ENCODE measurements around the gene LHFPL2.

The LHFPL2 gene

GRCh38 chr5:78666041-78666444 lies 17.5 kb upstream of the LHFPL2 start:
- no peak for DNase-seq (ENCODE audit: low spot score)

GRCh38 chr5:78665534-78665933 lies 17.0 kb upstream of the LHFPL2 start:
- no peak for DNase-seq (ENCODE audit: low spot score)

- no peak for DNase-seq (ENCODE audit: low spot score)
Measured at GRCh38 chr5:78662323-78662722, 13.8 kb upstream of the LHFPL2 start.

- DNase-seq (ENCODE audit: low spot score) = no peak
Measured at GRCh38 chr5:78661691-78662090, 13.1 kb upstream of the LHFPL2 start.

GRCh38 chr5:78661044-78661443 lies 12.5 kb upstream of the LHFPL2 start:
- no peak for DNase-seq (ENCODE audit: low spot score)

- no peak for DNase-seq (ENCODE audit: low spot score)
Measured at GRCh38 chr5:78660401-78660800, 11.8 kb upstream of the LHFPL2 start.

GRCh38 chr5:78659714-78660113 lies 11.1 kb upstream of the LHFPL2 start:
- DNase-seq (ENCODE audit: low spot score) = no peak

GRCh38 chr5:78659114-78659513 lies 10.5 kb upstream of the LHFPL2 start:
- no peak for DNase-seq (ENCODE audit: low spot score)

- no peak for DNase-seq (ENCODE audit: low spot score)
Measured at GRCh38 chr5:78657201-78657600, 8.6 kb upstream of the LHFPL2 start.

GRCh38 chr5:78655746-78656290 lies 7.2 kb upstream of the LHFPL2 start:
- DNase-seq (ENCODE audit: low spot score) = no peak

GRCh38 chr5:78654386-78654785 lies 5.8 kb upstream of the LHFPL2 start:
- no peak for DNase-seq (ENCODE audit: low spot score)

GRCh38 chr5:78653681-78654366 lies 5.3 kb upstream of the LHFPL2 start:
- no peak for DNase-seq (ENCODE audit: low spot score)

- no peak for DNase-seq (ENCODE audit: low spot score)
Measured at GRCh38 chr5:78653031-78653430, 4.5 kb upstream of the LHFPL2 start.

- DNase-seq (ENCODE audit: low spot score) = no peak
Measured at GRCh38 chr5:78651468-78651867, 2.9 kb upstream of the LHFPL2 start.

- DNase-seq (ENCODE audit: low spot score) = no peak
Measured at GRCh38 chr5:78650531-78650930, 2.0 kb upstream of the LHFPL2 start.

GRCh38 chr5:78649861-78650496 lies 1.4 kb upstream of the LHFPL2 start:
- no peak for DNase-seq (ENCODE audit: low spot score)

- DNase-seq (ENCODE audit: low spot score) = no peak
Measured at GRCh38 chr5:78649211-78649695, 681 bp upstream of the LHFPL2 start.

- DNase-seq (ENCODE audit: low spot score) = peak; percentile 33
Measured at GRCh38 chr5:78647838-78648358, 674 bp downstream of the LHFPL2 start.

GRCh38 chr5:78647351-78647818 lies 1.2 kb downstream of the LHFPL2 start:
- peak; percentile 30 for DNase-seq (ENCODE audit: low spot score)

- no peak for DNase-seq (ENCODE audit: low spot score)
Measured at GRCh38 chr5:78644741-78645300, 3.8 kb downstream of the LHFPL2 start.

GRCh38 chr5:78644129-78644528 lies 4.4 kb downstream of the LHFPL2 start:
- no peak for DNase-seq (ENCODE audit: low spot score)

GRCh38 chr5:78642701-78643100 lies 5.9 kb downstream of the LHFPL2 start:
- DNase-seq (ENCODE audit: low spot score) = no peak

Measured in germinal center (tissue), 1 donor.